ENCODE data around the gene RPS6KA3.

- TF ChIP-seq, protein P1, sequence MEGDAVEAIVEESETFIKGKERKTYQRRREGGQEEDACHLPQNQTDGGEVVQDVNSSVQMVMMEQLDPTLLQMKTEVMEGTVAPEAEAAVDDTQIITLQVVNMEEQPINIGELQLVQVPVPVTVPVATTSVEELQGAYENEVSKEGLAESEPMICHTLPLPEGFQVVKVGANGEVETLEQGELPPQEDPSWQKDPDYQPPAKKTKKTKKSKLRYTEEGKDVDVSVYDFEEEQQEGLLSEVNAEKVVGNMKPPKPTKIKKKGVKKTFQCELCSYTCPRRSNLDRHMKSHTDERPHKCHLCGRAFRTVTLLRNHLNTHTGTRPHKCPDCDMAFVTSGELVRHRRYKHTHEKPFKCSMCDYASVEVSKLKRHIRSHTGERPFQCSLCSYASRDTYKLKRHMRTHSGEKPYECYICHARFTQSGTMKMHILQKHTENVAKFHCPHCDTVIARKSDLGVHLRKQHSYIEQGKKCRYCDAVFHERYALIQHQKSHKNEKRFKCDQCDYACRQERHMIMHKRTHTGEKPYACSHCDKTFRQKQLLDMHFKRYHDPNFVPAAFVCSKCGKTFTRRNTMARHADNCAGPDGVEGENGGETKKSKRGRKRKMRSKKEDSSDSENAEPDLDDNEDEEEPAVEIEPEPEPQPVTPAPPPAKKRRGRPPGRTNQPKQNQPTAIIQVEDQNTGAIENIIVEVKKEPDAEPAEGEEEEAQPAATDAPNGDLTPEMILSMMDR (IDR thresholded peaks at IDR 0.05 in 2 of 3, conservative IDR thresholded peaks at IDR 0.05 in 1 of 3; ENCODE audit: insufficient read depth in 2 of 3, low read depth in 1 of 3, low read length in 3 of 3): no peak
- TF ChIP-seq SNIP1 (IDR thresholded peaks at IDR 0.05; ENCODE audit: low read depth) (no peak), ZBTB1 (CRISPR knock-in tag; IDR thresholded peaks at IDR 0.05; ENCODE audit: borderline replicate concordance, low read depth) (no peak), TAF1 (IDR thresholded peaks at IDR 0.05; ENCODE audit: control insufficient read depth, extremely low read depth, insufficient read depth, low read length, severe bottlenecking) (no peak), NFIC (IDR thresholded peaks at IDR 0.05) (no peak), CREB1 (IDR thresholded peaks at IDR 0.05) (no peak), CREB1 (CRISPR knock-in tag; IDR thresholded peaks at IDR 0.05) (no peak), NCOR1 (IDR thresholded peaks at IDR 0.05) (no peak), EZH2 (IDR thresholded peaks at IDR 0.05; ENCODE audit: borderline replicate concordance, low read depth, low read length) (no peak), TCF7 (IDR thresholded peaks at IDR 0.05; ENCODE audit: borderline replicate concordance) (no peak), CAMTA2 (CRISPR knock-in tag; conservative IDR thresholded peaks at IDR 0.05) (no peak), FOXJ3 (CRISPR knock-in tag; IDR thresholded peaks at IDR 0.05) (no peak), ZNF282 (CRISPR knock-in tag; IDR thresholded peaks at IDR 0.05) (no peak), RBBP5 (IDR thresholded peaks at IDR 0.05; ENCODE audit: borderline replicate concordance, insufficient read depth, low read length, poor library complexity, severe bottlenecking) (no peak), MYBL2 (IDR thresholded peaks at IDR 0.05; ENCODE audit: low read depth) (no peak), MYBL2 (CRISPR knock-in tag; IDR thresholded peaks at IDR 0.05; ENCODE audit: borderline replicate concordance) (no peak)
Observed at GRCh38 chrX:20143561-20143960, 123.1 kb downstream of the RPS6KA3 start.
